Heart right ventricle (tissue), 16 donors: ENCODE results near the gene ITPR2. TPM values are rescaled to one million over a fixed set of nuclear protein-coding genes. Genes with fewer than 3 reads are reported as not detected.
"Not testable (repeated sequence)": the region's sequence is repeated elsewhere in the genome, so short reads cannot be mapped to it uniquely, and the experiment has no call there.

ENCODE experiments used
- ATAC-seq, 8 donors: fragments of 200-7000 bp; cut with Tn5 transposase; one replicate each; pipeline ENCODE4 v1.9.1; 2020; ENCODE audit warnings: mild to moderate bottlenecking in 8 of 8, moderate library complexity in 8 of 8, moderate number of reproducible peaks in 1 of 8
- DNase-seq, 2 donors: peaks; one replicate each; pipeline ENCODE4 v3.0.0-alpha.2; 2020
- H3K27ac ChIP-seq, 10 donors: fragments of 200-600 bp; sonication (generic) in 2 of 10; one replicate each; pipeline versions ENCODE4 v1.5.0 to v1.8.0; 2020 to 2022; ENCODE audit warnings: mild to moderate bottlenecking in 3 of 10
- H3K27me3 ChIP-seq, 7 donors: fragments of 200-600 bp; one replicate each; pipeline ENCODE4 v1.8.0; 2021 to 2022; ENCODE audit warnings: mild to moderate bottlenecking in 2 of 7
- H3K36me3 ChIP-seq, 9 donors: fragments of 200-600 bp; sonication (generic) in 1 of 9; one replicate each; pipeline versions ENCODE4 v1.5.0 to v1.8.0; 2020 to 2022; ENCODE audit warnings: mild to moderate bottlenecking in 2 of 9
- H3K4me1 ChIP-seq, 9 donors: fragments of 200-600 bp; sonication (generic) in 1 of 9; one replicate each; pipeline versions ENCODE4 v1.5.0 to v1.8.0; 2020 to 2022; ENCODE audit warnings: mild to moderate bottlenecking in 4 of 9
- H3K4me3 ChIP-seq, 10 donors: fragments of 200-600 bp; sonication (generic) in 2 of 10; one replicate each; pipeline versions ENCODE4 v1.5.0 to v1.8.0; 2020 to 2022; ENCODE audit warnings: mild to moderate bottlenecking in 7 of 10, moderate library complexity in 2 of 10
- H3K9me3 ChIP-seq, 11 donors: fragments of 200-600 bp in 10 of 11; sonication (generic) in 2 of 11; one replicate each; pipeline versions ENCODE4 v1.5.0 to v1.8.0; 2013 to 2022; ENCODE audit warnings: mild to moderate bottlenecking in 2 of 11, control low read depth in 1 of 11, moderate library complexity in 1 of 11
- CTCF ChIP-seq, 9 donors: fragments of 200-600 bp; sonication (generic) in 2 of 9; IDR thresholded peaks; one replicate each; pipeline versions ENCODE4 v1.5.0 to v1.8.0; 2021 to 2022; ENCODE audit warnings: antibody characterized with exemption in 9 of 9, mild to moderate bottlenecking in 5 of 9, moderate library complexity in 1 of 9
- WGBS, 2 donors: extraction: QIAGEN DNeasy Blood & Tissue Kit; methylation state at CpG; one replicate each; pipeline ENCODE4 v1.1.7; 2013; ENCODE audit warnings: inconsistent platforms in 1 of 2; 5-methylcytosine and 5-hydroxymethylcytosine counted together
- intact Hi-C, 10 donors: fragments of 100-400 bp; cut with DNase I; formaldehyde crosslinking; loops; one replicate each; pipeline versions ENCODE4 v1.11.1 to v1.14.2; 2022
- polyA plus RNA-seq, 2 donors: library from polyadenylated mRNA; stranded (reverse); fragments of 200-250 nt; gene quantifications; one replicate each; pipeline ENCODE4 v1.2.3, GENCODE V29; 2013
- total RNA-seq, 10 donors: library from RNA; stranded (reverse); fragmentation: NEBNext Ultra II Directional in 3 of 10; extraction: Animal tissue kit (Norgen Biotek cat#: 25700) in 3 of 10; gene quantifications; one replicate each; pipeline versions ENCODE4 v1.2.1 to v1.2.4, GENCODE V29; 2021 to 2023
- donor health status: Arrhythmogenic right ventricular cardiomyopathy.
- donor health status: ischemic (EF 13 %, LVEDD 7.1; RV severe dilation, severe dysfunction).
- donor health status: healthy with polysubstance abuse.
- donor health status: DM: no; HTN: yes; CAD: no.
- donor health status: DM: no; HTN: no; CAD: no.
- donor health status: ischemic (EF 25% LVEDD 6.9; RV normal size, moderate dysfunction).
- donor health status: ischemic (EF 25% LVEDD 5.7; RV mildly dilated, moderate dysfunction).
- donor health status: healthy.
- donor health status: DM: yes; HTN: yes; CAD: no.
- donor health status: Ischemic cardiomyopathy.
- donor health status: ischemic (EF 35%, LVEDD 5.7; RV mildly dilated, moderate dysfunction).
- donor health status: nonischemic (EF 11% LVEDD 7.7; RV severe dilation, severe dysfunction).
- donor health status: DM: yes; HTN: yes; CAD: no.
- donor health status: PGD.
- donor health status: ischemic (EF 29% LVEDD 5.4; RV normal size, mild dysfunction).
- donor health status: nonischemic (EF 23%, LVEDD 6.1; RV moderate dilation, normal function).

Gene ITPR2
- total and polyA plus RNA-seq, 12 donors = 2.0 to 18.9 (median 14.3) TPM

GRCh38 chr12:26777236-26777635 lies 55.8 kb downstream of the ITPR2 start:
- H3K27ac ChIP-seq = no peak overlapping the region
- peaks cover 0 to 26% (median 18%) of the 10 kb centered on the region in 11 donors for H3K9me3 ChIP-seq
- no peak for TF ChIP-seq CTCF (IDR thresholded peaks at IDR 0.05)
- peaks cover 0 to 11% (median 0%) of the 10 kb centered on the region in 9 donors for H3K36me3 ChIP-seq
- no peaks in the 10 kb centered on the region for H3K27me3 ChIP-seq
- 77 to 81% methylated on average over 3 of the region's 3 CpGs for WGBS, 2 donors
- H3K4me3 ChIP-seq = no peak overlapping the region
- no peak for DNase-seq
- intact Hi-C loops = no loop called here
- peaks cover 0 to 10% (median 0%) of the 10 kb centered on the region in 9 donors for H3K4me1 ChIP-seq
- no peak for ATAC-seq

- intact Hi-C loops, ATAC-seq, H3K4me3 ChIP-seq, DNase-seq, H3K27me3 ChIP-seq, H3K27ac ChIP-seq, H3K4me1 ChIP-seq: not testable (repeated sequence)
- peaks cover 0 to 11% (median 0%) of the 10 kb centered on the region in 9 donors for H3K36me3 ChIP-seq
- WGBS, 2 donors = 86 to 89% methylated on average over 3 of the region's 3 CpGs
- peaks cover 0 to 26% (median 18%) of the 10 kb centered on the region in 11 donors for H3K9me3 ChIP-seq
Measured at GRCh38 chr12:26775991-26776390, 57.0 kb downstream of the ITPR2 start.

- TF ChIP-seq CTCF (IDR thresholded peaks at IDR 0.05) = no peak
- intact Hi-C loops = no loop called here
- no peak overlapping the region for H3K4me3 ChIP-seq
- WGBS, 2 donors = 84 to 89% methylated on average over 3 of the region's 3 CpGs
- no peaks in the 10 kb centered on the region for H3K27me3 ChIP-seq
- ATAC-seq (no peak), DNase-seq (no peak)
- H3K9me3 ChIP-seq = peaks cover 0 to 24% (median 18%) of the 10 kb centered on the region in 11 donors
- no peak overlapping the region for H3K27ac ChIP-seq
- peaks cover 0 to 28% (median 6%) of the 10 kb centered on the region in 9 donors for H3K4me1 ChIP-seq
- H3K36me3 ChIP-seq = peaks cover 0 to 9% (median 0%) of the 10 kb centered on the region in 9 donors
Measured at GRCh38 chr12:26773313-26774104, 59.5 kb downstream of the ITPR2 start.

GRCh38 chr12:26771861-26772260 lies 61.1 kb downstream of the ITPR2 start:
- no peak for TF ChIP-seq CTCF (IDR thresholded peaks at IDR 0.05)
- intact Hi-C loops = no loop called here
- Histone ChIP-seq H3K9me3 (peaks cover 0 to 8% (median 5%) of the 10 kb centered on the region in 11 donors), H3K27me3 (no peaks in the 10 kb centered on the region), H3K4me1 (peaks cover 0 to 28% (median 6%) of the 10 kb centered on the region in 9 donors), H3K4me3 (no peak overlapping the region), H3K36me3 (peaks cover 0 to 3% (median 0%) of the 10 kb centered on the region in 9 donors), H3K27ac (no peak overlapping the region)
- WGBS, 2 donors = 98 to 99% methylated on average over 4 of the region's 4 CpGs
- DNase-seq = no peak
- no peak for ATAC-seq
